ENCODE results near the gene ANTXR1.

ANTXR1 gene

GRCh38 chr2:69076601-69077000 lies 63.6 kb downstream of the ANTXR1 start:
- no peak for DNase-seq

- no peak for DNase-seq
These were observed 64.4 kb downstream of the ANTXR1 start for GRCh38 chr2:69077252-69077950.

- no peak for DNase-seq
These were observed 67.1 kb downstream of the ANTXR1 start for GRCh38 chr2:69080071-69080470.

GRCh38 chr2:69081001-69081580 lies 68.1 kb downstream of the ANTXR1 start:
- DNase-seq: no peak

GRCh38 chr2:69081757-69082156 lies 68.8 kb downstream of the ANTXR1 start:
- DNase-seq: no peak

GRCh38 chr2:69082430-69082997 lies 69.5 kb downstream of the ANTXR1 start:
- DNase-seq: peak; percentile 53

GRCh38 chr2:69083235-69083748 lies 70.3 kb downstream of the ANTXR1 start:
- DNase-seq: no peak

GRCh38 chr2:69084492-69084891 lies 71.5 kb downstream of the ANTXR1 start:
- DNase-seq: no peak

GRCh38 chr2:69086466-69086865 lies 73.5 kb downstream of the ANTXR1 start:
- no peak for DNase-seq

GRCh38 chr2:69087211-69087911 lies 74.4 kb downstream of the ANTXR1 start:
- DNase-seq: no peak

GRCh38 chr2:69087912-69088240 lies 74.9 kb downstream of the ANTXR1 start:
- no peak for DNase-seq

- no peak for DNase-seq
These were observed 75.5 kb downstream of the ANTXR1 start for GRCh38 chr2:69088466-69088865.

GRCh38 chr2:69089266-69089665 lies 76.3 kb downstream of the ANTXR1 start:
- no peak for DNase-seq

GRCh38 chr2:69089998-69090397 lies 77.0 kb downstream of the ANTXR1 start:
- no peak for DNase-seq

- no peak for DNase-seq
These were observed 77.8 kb downstream of the ANTXR1 start for GRCh38 chr2:69090820-69091219.

GRCh38 chr2:69092857-69093256 lies 79.9 kb downstream of the ANTXR1 start:
- DNase-seq: no peak

- no peak for DNase-seq
These were observed 82.3 kb downstream of the ANTXR1 start for GRCh38 chr2:69095305-69095704.

- no peak for DNase-seq
These were observed 83.5 kb downstream of the ANTXR1 start for GRCh38 chr2:69096326-69097095.

- no peak for DNase-seq
These were observed 84.2 kb downstream of the ANTXR1 start for GRCh38 chr2:69097148-69097610.

GRCh38 chr2:69097891-69098655 lies 85.1 kb downstream of the ANTXR1 start:
- no peak for DNase-seq

GRCh38 chr2:69099541-69099940 lies 86.6 kb downstream of the ANTXR1 start:
- no peak for DNase-seq

- no peak for DNase-seq
These were observed 87.3 kb downstream of the ANTXR1 start for GRCh38 chr2:69100220-69100723.

All from T1000 (cell line).